Psoas muscle (tissue), 8 donors: ENCODE results near the gene NR1I2. TPM values are rescaled to one million over a fixed set of nuclear protein-coding genes. Genes with fewer than 3 reads are reported as not detected.

Experiments used
- ATAC-seq, 4 donors: fragments of 200-7000 bp; cut with Tn5 transposase; one replicate each; pipeline ENCODE4 v1.9.1; 2020; ENCODE audit warnings: moderate library complexity in 3 of 4, mild to moderate bottlenecking in 2 of 4
- DNase-seq, 2 donors: peaks; one replicate each; pipeline ENCODE4 v3.0.0-alpha.2; 2020
- H3K27ac ChIP-seq: fragments of 200-600 bp; one replicate; pipeline ENCODE4 v1.8.0; 2022
- H3K27me3 ChIP-seq, 3 donors: fragments of 200-600 bp in 1 of 3; one replicate each; pipeline versions ENCODE4 v1.6.1 to v1.8.0; 2013 to 2022; ENCODE audit warnings: low read length in 2 of 3, mild to moderate bottlenecking in 2 of 3, moderate library complexity in 1 of 3; ENCODE audit not compliant: insufficient read depth in 3 of 3
- H3K36me3 ChIP-seq, 2 donors: fragments of 200-600 bp in 1 of 2; one replicate each; pipeline versions ENCODE4 v1.6.1 to v1.8.0; 2013 to 2022; ENCODE audit warnings: low read depth in 1 of 2, mild to moderate bottlenecking in 1 of 2, moderate library complexity in 1 of 2; ENCODE audit not compliant: insufficient read depth in 1 of 2
- H3K4me1 ChIP-seq: fragments of 200-600 bp; one replicate; pipeline ENCODE4 v1.8.0; 2022
- H3K4me3 ChIP-seq: fragments of 200-600 bp; one replicate; pipeline ENCODE4 v1.8.0; 2022; ENCODE audit warnings: mild to moderate bottlenecking
- H3K9me3 ChIP-seq: fragments of 200-600 bp; one replicate; pipeline ENCODE4 v1.8.0; 2022
- WGBS, 3 donors: extraction: QIAGEN DNeasy Blood & Tissue Kit; methylation state at CpG; one replicate each; pipeline versions ENCODE4 v1.1.6 to v1.1.7; 2013; 5-methylcytosine and 5-hydroxymethylcytosine counted together
- intact Hi-C, 2 donors: fragments of 100-400 bp; cut with DNase I; formaldehyde crosslinking; loops; one replicate each; pipeline versions ENCODE4 v1.11.0 to v1.14.2; 2022
- polyA plus RNA-seq, 3 donors: library from polyadenylated mRNA; stranded (reverse); fragments of 200-250 nt; gene quantifications; one replicate each; pipeline ENCODE4 v1.2.3, GENCODE V29; 2013
- total RNA-seq, 4 donors: library from RNA; stranded (reverse); fragmentation: NEBNext Ultra II Directional in 2 of 4; extraction: Animal tissue kit (Norgen Biotek cat#: 25700) in 2 of 4; gene quantifications; one replicate each; pipeline versions ENCODE4 v1.2.1 to v1.2.4, GENCODE V29; 2021 to 2023
- TF ChIP-seq, protein P1 (sequence below): fragments of 200-600 bp; IDR thresholded peaks from one replicate; pipeline ENCODE4 v1.8.0; 2022; ENCODE audit warnings: antibody characterized with exemption
- donor health status: healthy with polysubstance abuse.
- donor health status: DM: no; HTN: no; CAD: no; lungs with moderate emphysema.
- donor health status: Bipolar disorder and iron deficiency.
- donor health status: healthy.
- donor health status: DM: yes; HTN: yes; CAD: no.
- donor health status: DM: no; HTN: no; CAD: no.
- donor health status: DM: no; HTN: no; CAD: no.
- donor health status: DM: yes; HTN: yes; CAD: no.

NR1I2 gene
- total and polyA plus RNA-seq, 7 donors: 0.03 to 0.05 TPM; not detected in 5

DNA sequence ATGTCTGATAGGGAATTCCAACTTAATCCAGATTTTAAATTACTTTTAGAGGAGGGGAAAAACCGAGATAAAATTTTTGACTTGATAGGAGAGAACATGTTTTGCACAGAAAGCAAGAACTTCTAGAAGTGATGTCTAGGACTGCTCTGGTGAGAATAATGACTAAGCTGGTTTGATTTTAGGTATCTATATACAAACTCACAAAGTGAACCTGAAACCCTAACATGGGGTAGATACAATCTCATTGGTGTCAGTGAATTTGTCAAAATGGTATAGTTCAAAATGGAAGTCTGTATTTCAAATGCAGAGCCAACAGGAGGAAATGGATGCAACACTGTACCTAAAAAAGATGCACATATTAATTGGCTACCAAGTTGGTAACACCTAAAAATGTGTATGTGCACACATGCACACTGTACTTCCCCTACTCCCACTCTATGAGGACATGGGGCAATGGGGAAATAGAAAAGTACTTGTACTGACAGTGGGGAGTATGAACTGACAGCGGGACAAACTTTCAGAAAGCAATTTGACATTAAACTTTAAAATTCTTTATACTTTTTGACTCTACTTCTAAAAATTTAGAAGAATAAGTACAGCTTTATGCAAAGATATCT, 53.0 kb downstream of the NR1I2 start:
- H3K4me1 ChIP-seq: peaks cover 4% of the 10 kb centered on the region
- H3K36me3 ChIP-seq: no peaks in the 10 kb centered on the region
- no peaks in the 10 kb centered on the region for H3K9me3 ChIP-seq
- no peaks in the 10 kb centered on the region for H3K27me3 ChIP-seq
- H3K4me3 ChIP-seq: no peak overlapping the region
- no peak overlapping the region for H3K27ac ChIP-seq
- 95 to 96% (median 96%) methylated on average over 2 of the region's 2 CpGs for WGBS, 3 donors
- ATAC-seq (no peak), DNase-seq (no peak)
- intact Hi-C loops: no loop called here
- TF ChIP-seq, protein P1, sequence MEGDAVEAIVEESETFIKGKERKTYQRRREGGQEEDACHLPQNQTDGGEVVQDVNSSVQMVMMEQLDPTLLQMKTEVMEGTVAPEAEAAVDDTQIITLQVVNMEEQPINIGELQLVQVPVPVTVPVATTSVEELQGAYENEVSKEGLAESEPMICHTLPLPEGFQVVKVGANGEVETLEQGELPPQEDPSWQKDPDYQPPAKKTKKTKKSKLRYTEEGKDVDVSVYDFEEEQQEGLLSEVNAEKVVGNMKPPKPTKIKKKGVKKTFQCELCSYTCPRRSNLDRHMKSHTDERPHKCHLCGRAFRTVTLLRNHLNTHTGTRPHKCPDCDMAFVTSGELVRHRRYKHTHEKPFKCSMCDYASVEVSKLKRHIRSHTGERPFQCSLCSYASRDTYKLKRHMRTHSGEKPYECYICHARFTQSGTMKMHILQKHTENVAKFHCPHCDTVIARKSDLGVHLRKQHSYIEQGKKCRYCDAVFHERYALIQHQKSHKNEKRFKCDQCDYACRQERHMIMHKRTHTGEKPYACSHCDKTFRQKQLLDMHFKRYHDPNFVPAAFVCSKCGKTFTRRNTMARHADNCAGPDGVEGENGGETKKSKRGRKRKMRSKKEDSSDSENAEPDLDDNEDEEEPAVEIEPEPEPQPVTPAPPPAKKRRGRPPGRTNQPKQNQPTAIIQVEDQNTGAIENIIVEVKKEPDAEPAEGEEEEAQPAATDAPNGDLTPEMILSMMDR: no peak

DNA sequence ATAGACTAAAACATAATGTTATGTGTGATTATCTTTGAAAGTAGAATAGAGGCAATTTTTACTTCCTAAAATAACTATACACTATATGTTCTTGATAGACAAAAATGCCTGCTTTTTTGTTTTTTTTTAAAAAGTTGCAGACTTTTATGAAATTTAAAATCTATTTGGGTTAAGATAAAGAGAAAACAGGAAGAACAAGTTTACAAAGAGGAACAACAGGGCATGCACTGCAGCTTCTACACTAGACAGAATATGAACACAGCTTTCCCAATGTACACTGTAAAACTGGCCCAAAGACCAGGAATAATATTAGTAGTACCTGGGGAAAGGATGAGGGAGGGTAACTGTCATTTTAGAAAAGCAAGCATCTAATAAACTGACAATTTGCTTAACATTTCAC, 53.7 kb downstream of the NR1I2 start:
- Histone ChIP-seq H3K9me3 (no peaks in the 10 kb centered on the region), H3K4me3 (no peak overlapping the region), H3K27me3 (no peaks in the 10 kb centered on the region), H3K36me3 (no peaks in the 10 kb centered on the region), H3K27ac (no peak overlapping the region), H3K4me1 (peaks cover 8% of the 10 kb centered on the region)
- intact Hi-C loops: no loop called here
- ATAC-seq: no peak
- no peak for DNase-seq
- TF ChIP-seq, protein P1: no peak

DNA sequence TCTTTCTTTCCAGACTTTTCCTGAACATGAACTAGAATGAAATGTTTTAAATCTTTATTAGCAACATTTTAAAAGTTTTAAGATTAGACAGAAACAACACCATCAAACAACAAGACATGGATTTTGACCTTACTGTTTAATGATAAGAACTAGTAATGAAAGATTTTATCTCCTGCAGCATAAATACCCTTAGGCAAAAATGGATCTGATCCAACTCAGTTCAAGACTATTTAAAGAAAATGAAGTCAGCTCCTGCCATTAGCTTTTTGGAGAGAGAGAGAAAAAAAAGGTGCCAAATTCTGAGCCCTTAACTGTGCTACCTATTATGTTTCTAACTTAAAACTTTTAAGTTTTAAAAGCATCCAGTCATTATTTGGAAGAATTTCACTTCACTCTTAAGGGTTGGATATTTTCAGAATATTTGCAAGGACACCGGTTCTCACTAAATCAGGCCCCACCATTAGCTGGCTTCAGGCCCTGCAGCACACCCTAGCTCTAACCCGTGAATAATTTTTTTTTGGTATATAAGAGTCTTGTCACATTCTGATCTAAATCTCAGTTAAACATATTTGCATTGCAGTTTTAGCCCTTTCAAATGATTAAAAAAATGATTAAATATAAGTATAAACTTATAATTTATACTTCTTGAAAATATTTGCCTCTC, 60.0 kb downstream of the NR1I2 start:
- Histone ChIP-seq H3K27ac (peak overlapping the region; percentile 39), H3K4me1 (peaks cover 20% of the 10 kb centered on the region), H3K36me3 (no peaks in the 10 kb centered on the region), H3K4me3 (no peak overlapping the region), H3K27me3 (no peaks in the 10 kb centered on the region), H3K9me3 (no peaks in the 10 kb centered on the region)
- DNase-seq (no peak), ATAC-seq (peak in 3 of 4 donors; percentile 39 to 65 (median 54))
- WGBS, 3 donors: 20 to 53% (median 21%) methylated on average over 2 of the region's 2 CpGs
- intact Hi-C loops: no loop called here
- TF ChIP-seq, protein P1: no peak

DNA sequence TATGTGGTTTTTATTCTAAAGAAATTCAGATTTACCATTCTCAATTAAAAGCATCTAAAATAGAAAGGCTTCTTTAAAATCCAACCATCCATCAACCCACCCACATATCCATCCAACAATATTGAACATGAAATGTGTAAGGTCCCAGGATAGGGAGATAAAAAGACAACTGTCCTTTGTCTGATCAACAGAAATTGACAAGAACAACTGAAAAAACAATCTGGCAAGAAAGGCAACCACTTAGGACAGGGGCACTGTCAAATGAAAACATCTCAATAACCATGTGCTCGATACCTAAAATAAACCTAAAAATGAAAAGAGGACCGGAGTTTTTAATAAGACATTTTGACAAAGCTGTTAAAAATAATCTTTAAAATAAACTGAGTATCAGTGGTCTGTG, 67.2 kb downstream of the NR1I2 start:
- no peaks in the 10 kb centered on the region for H3K36me3 ChIP-seq
- 63 to 78% (median 77%) methylated on average over 2 of the region's 2 CpGs for WGBS, 3 donors
- TF ChIP-seq, protein P1: no peak
- H3K4me1 ChIP-seq: peaks cover 5% of the 10 kb centered on the region
- DNase-seq: no peak
- intact Hi-C loops: no loop called here
- no peak overlapping the region for H3K27ac ChIP-seq
- H3K9me3 ChIP-seq: no peaks in the 10 kb centered on the region
- H3K4me3 ChIP-seq: no peak overlapping the region
- no peak for ATAC-seq
- H3K27me3 ChIP-seq: no peaks in the 10 kb centered on the region

DNA sequence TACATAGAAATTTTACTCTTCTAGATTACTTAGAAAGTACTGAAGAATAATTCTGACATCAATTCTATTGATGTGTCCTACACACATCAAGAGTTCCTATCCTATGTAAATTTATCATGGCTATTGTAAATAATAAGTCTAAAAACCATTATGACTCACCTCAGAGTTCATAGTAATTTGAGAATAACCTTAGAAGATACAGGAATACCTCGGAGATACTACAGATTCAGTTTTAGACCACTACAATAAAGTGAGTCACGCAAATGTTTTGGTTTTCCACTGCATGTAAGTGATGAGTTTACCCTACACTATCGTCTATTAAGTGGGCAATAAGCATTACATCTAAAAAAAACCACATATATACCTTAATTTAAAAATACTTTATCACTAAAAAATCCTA, 74.8 kb downstream of the NR1I2 start:
- no peak for DNase-seq
- no peak overlapping the region for H3K27ac ChIP-seq
- TF ChIP-seq, protein P1: no peak
- peaks cover 8% of the 10 kb centered on the region for H3K4me1 ChIP-seq
- peaks cover 3 to 12% of the 10 kb centered on the region in 2 donors for H3K36me3 ChIP-seq
- H3K4me3 ChIP-seq: no peak overlapping the region
- intact Hi-C loops: no loop called here
- WGBS, 3 donors: 97 to 98% (median 97%) methylated on average over 3 of the region's 3 CpGs
- no peaks in the 10 kb centered on the region for H3K27me3 ChIP-seq
- ATAC-seq: no peak
- peaks cover 8% of the 10 kb centered on the region for H3K9me3 ChIP-seq
